Measurements from ENCODE around the gene TNS2. TPM values are rescaled to one million over a fixed set of nuclear protein-coding genes. Genes with fewer than 3 reads are reported as not detected.

Gene TNS2
- total and polyA plus RNA-seq, 2 of the 13 experiments (the other 11 are each of a cell fraction or from before 2014, with no cell fraction given) = 8.9 to 20.4 TPM

- TF ChIP-seq, protein P1, sequence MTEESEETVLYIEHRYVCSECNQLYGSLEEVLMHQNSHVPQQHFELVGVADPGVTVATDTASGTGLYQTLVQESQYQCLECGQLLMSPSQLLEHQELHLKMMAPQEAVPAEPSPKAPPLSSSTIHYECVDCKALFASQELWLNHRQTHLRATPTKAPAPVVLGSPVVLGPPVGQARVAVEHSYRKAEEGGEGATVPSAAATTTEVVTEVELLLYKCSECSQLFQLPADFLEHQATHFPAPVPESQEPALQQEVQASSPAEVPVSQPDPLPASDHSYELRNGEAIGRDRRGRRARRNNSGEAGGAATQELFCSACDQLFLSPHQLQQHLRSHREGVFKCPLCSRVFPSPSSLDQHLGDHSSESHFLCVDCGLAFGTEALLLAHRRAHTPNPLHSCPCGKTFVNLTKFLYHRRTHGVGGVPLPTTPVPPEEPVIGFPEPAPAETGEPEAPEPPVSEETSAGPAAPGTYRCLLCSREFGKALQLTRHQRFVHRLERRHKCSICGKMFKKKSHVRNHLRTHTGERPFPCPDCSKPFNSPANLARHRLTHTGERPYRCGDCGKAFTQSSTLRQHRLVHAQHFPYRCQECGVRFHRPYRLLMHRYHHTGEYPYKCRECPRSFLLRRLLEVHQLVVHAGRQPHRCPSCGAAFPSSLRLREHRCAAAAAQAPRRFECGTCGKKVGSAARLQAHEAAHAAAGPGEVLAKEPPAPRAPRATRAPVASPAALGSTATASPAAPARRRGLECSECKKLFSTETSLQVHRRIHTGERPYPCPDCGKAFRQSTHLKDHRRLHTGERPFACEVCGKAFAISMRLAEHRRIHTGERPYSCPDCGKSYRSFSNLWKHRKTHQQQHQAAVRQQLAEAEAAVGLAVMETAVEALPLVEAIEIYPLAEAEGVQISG (CRISPR knock-in tag; IDR thresholded peaks at IDR 0.05) = peak; percentile 81
- TF ChIP-seq, protein P2, sequence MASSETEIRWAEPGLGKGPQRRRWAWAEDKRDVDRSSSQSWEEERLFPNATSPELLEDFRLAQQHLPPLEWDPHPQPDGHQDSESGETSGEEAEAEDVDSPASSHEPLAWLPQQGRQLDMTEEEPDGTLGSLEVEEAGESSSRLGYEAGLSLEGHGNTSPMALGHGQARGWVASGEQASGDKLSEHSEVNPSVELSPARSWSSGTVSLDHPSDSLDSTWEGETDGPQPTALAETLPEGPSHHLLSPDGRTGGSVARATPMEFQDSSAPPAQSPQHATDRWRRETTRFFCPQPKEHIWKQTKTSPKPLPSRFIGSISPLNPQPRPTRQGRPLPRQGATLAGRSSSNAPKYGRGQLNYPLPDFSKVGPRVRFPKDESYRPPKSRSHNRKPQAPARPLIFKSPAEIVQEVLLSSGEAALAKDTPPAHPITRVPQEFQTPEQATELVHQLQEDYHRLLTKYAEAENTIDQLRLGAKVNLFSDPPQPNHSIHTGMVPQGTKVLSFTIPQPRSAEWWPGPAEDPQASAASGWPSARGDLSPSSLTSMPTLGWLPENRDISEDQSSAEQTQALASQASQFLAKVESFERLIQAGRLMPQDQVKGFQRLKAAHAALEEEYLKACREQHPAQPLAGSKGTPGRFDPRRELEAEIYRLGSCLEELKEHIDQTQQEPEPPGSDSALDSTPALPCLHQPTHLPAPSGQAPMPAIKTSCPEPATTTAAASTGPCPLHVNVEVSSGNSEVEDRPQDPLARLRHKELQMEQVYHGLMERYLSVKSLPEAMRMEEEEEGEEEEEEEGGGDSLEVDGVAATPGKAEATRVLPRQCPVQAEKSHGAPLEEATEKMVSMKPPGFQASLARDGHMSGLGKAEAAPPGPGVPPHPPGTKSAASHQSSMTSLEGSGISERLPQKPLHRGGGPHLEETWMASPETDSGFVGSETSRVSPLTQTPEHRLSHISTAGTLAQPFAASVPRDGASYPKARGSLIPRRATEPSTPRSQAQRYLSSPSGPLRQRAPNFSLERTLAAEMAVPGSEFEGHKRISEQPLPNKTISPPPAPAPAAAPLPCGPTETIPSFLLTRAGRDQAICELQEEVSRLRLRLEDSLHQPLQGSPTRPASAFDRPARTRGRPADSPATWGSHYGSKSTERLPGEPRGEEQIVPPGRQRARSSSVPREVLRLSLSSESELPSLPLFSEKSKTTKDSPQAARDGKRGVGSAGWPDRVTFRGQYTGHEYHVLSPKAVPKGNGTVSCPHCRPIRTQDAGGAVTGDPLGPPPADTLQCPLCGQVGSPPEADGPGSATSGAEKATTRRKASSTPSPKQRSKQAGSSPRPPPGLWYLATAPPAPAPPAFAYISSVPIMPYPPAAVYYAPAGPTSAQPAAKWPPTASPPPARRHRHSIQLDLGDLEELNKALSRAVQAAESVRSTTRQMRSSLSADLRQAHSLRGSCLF (CRISPR knock-in tag; IDR thresholded peaks at IDR 0.05; ENCODE audit: borderline replicate concordance) = no peak
- TF ChIP-seq ZSCAN22 (CRISPR knock-in tag; IDR thresholded peaks at IDR 0.05) (no peak), SRSF1 (optimal IDR thresholded peaks at IDR 0.05; ENCODE audit: low read depth, low read length) (peak; percentile 44), POGZ (CRISPR knock-in tag; IDR thresholded peaks at IDR 0.05) (peak; percentile 49), MTA1 (CRISPR knock-in tag; IDR thresholded peaks at IDR 0.05; ENCODE audit: borderline replicate concordance) (no peak), MBNL3 (CRISPR knock-in tag; conservative IDR thresholded peaks at IDR 0.05) (no peak), ZZZ3 (CRISPR knock-in tag; IDR thresholded peaks at IDR 0.05; ENCODE audit: borderline replicate concordance) (0 out of 2 replicates have a peak, but pooled peaks have one; percentile 39), HNRNPUL1 (IDR thresholded peaks at IDR 0.05; ENCODE audit: low read depth, low read length) (no peak), ZFP1 (CRISPR knock-in tag; IDR thresholded peaks at IDR 0.05) (no peak), RARA (CRISPR knock-in tag; IDR thresholded peaks at IDR 0.05) (peak; percentile 36; the same call in 1 of the 2 replicates), ARNTL (CRISPR knock-in tag; IDR thresholded peaks at IDR 0.05) (no peak), TOE1 (CRISPR knock-in tag; IDR thresholded peaks at IDR 0.05) (0 out of 2 replicates have a peak, but pooled peaks have one; percentile 27), HHEX (CRISPR knock-in tag; IDR thresholded peaks at IDR 0.05) (peak; percentile 37; the same call in 1 of the 2 replicates)
- TF ChIP-seq, protein P3, sequence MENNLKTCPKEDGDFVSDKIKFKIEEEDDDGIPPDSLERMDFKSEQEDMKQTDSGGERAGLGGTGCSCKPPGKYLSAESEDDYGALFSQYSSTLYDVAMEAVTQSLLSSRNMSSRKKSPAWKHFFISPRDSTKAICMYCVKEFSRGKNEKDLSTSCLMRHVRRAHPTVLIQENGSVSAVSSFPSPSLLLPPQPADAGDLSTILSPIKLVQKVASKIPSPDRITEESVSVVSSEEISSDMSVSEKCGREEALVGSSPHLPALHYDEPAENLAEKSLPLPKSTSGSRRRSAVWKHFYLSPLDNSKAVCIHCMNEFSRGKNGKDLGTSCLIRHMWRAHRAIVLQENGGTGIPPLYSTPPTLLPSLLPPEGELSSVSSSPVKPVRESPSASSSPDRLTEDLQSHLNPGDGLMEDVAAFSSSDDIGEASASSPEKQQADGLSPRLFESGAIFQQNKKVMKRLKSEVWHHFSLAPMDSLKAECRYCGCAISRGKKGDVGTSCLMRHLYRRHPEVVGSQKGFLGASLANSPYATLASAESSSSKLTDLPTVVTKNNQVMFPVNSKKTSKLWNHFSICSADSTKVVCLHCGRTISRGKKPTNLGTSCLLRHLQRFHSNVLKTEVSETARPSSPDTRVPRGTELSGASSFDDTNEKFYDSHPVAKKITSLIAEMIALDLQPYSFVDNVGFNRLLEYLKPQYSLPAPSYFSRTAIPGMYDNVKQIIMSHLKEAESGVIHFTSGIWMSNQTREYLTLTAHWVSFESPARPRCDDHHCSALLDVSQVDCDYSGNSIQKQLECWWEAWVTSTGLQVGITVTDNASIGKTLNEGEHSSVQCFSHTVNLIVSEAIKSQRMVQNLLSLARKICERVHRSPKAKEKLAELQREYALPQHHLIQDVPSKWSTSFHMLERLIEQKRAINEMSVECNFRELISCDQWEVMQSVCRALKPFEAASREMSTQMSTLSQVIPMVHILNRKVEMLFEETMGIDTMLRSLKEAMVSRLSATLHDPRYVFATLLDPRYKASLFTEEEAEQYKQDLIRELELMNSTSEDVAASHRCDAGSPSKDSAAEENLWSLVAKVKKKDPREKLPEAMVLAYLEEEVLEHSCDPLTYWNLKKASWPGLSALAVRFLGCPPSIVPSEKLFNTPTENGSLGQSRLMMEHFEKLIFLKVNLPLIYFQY (CRISPR knock-in tag; IDR thresholded peaks at IDR 0.05; ENCODE audit: borderline replicate concordance) = no peak
- TF ChIP-seq, protein P4, sequence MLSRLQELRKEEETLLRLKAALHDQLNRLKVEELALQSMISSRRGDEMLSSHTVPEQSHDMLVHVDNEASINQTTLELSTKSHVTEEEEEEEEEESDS (CRISPR knock-in tag; IDR thresholded peaks at IDR 0.05; ENCODE audit: borderline replicate concordance) = 0 out of 2 replicates have a peak, but pooled peaks have one; percentile 70
Observed at GRCh38 chr12:53005986-53006809, 43.7 kb upstream of the TNS2 start, which contains the start of gene EIF4B (continued).

Data from HepG2 (cell line).